HG02973 (cell line): ENCODE data around the gene CA10.

Source experiments
- ATAC-seq: cut with Tn5 transposase; IDR thresholded peaks from one replicate; pipeline ENCODE4 v1.9.1; 2021; ENCODE audit warnings: moderate library complexity; ENCODE audit not compliant: unreplicated experiment

The CA10 gene

GRCh38 chr17:52147872-52148271, 10.6 kb downstream of the CA10 start:
- ATAC-seq: peak; percentile 84

GRCh38 chr17:52147431-52147830, 11.1 kb downstream of the CA10 start:
- peak; percentile 50 for ATAC-seq

- ATAC-seq: no peak
Observed at GRCh38 chr17:52145476-52145875, 13.0 kb downstream of the CA10 start.

GRCh38 chr17:52143542-52143941, 15.0 kb downstream of the CA10 start:
- no peak for ATAC-seq

GRCh38 chr17:52140601-52141000, 17.9 kb downstream of the CA10 start:
- ATAC-seq: no peak

- no peak for ATAC-seq
Observed at GRCh38 chr17:52138752-52139151, 19.8 kb downstream of the CA10 start.

GRCh38 chr17:52138350-52138749, 20.2 kb downstream of the CA10 start:
- ATAC-seq: no peak

GRCh38 chr17:52136166-52136565, 22.3 kb downstream of the CA10 start:
- no peak for ATAC-seq

- ATAC-seq: no peak
Observed at GRCh38 chr17:52134641-52135040, 23.9 kb downstream of the CA10 start.

- ATAC-seq: no peak
Observed at GRCh38 chr17:52128721-52129120, 29.8 kb downstream of the CA10 start.

- no peak for ATAC-seq
Observed at GRCh38 chr17:52124993-52125392, 33.5 kb downstream of the CA10 start.

- ATAC-seq: no peak
Observed at GRCh38 chr17:52124561-52124960, 34.0 kb downstream of the CA10 start.

- no peak for ATAC-seq
Observed at GRCh38 chr17:52120465-52120864, 38.0 kb downstream of the CA10 start.

- no peak for ATAC-seq
Observed at GRCh38 chr17:52110923-52111581, 47.5 kb downstream of the CA10 start.

- ATAC-seq: no peak
Observed at GRCh38 chr17:52106638-52107261, 51.8 kb downstream of the CA10 start.

- ATAC-seq: no peak
Observed at GRCh38 chr17:52106072-52106471, 52.4 kb downstream of the CA10 start.

- ATAC-seq: no peak
Observed at GRCh38 chr17:52105591-52105990, 52.9 kb downstream of the CA10 start.

- no peak for ATAC-seq
Observed at GRCh38 chr17:52096056-52096455, 62.5 kb downstream of the CA10 start.

- no peak for ATAC-seq
Observed at GRCh38 chr17:52084176-52084575, 74.3 kb downstream of the CA10 start.

GRCh38 chr17:52079496-52079895, 79.0 kb downstream of the CA10 start:
- ATAC-seq: no peak

- no peak for ATAC-seq
Observed at GRCh38 chr17:52071712-52072111, 86.8 kb downstream of the CA10 start.

GRCh38 chr17:52064791-52065211, 93.7 kb downstream of the CA10 start:
- no peak for ATAC-seq

- ATAC-seq: no peak
Observed at GRCh38 chr17:52049496-52049895, 109.0 kb downstream of the CA10 start.
